Measurements from ENCODE around the gene DCBLD2.
"Not testable (repeated sequence)": the region's sequence is repeated elsewhere in the genome, so short reads cannot be mapped to it uniquely, and the experiment has no call there.

Gene DCBLD2

DNA sequence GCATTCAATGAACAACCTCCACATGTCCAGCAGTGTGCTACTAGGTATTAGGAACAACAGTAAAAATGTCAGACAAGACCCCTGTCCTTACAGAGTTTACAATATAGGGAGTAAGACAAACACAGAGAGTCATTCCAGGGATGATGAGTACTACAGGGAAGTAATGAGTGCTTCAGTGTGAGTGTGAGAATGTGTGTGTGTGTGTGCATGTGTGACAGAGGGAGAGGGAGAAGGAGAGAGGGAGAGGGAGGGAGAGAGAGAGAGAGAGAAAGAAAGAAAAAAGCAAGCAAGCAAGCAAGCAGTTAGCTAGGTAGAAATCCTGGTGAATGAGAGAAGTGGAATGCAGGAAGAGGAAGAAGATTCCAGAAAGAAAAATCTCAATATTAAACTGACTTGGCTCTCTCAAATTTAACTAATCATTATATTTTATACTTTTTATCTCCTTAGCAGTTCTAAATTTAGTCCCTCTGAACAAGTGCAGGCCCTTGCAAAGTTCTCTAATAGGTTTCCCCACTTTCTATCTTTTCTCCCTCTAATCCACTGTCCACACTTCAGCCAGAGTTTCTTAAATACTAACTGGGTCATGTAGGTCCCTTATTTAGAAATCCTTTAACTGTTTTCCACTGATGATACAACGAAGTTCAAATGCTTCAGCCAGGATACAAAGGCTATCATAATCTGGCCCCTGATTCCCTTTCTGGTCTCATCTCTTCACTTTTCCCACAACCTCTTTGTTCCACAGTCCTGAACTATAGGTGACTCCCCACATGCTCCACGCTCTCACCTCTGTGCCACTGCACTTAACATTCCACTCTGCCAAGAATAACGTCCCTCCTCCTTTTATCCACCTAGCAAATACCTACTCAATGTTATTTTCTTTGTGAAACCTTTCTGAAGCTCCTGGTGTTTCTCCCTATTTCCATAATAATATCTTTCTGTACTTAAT, 10.3 kb downstream of the DCBLD2 start:
- no peak for DNase-seq

DNA sequence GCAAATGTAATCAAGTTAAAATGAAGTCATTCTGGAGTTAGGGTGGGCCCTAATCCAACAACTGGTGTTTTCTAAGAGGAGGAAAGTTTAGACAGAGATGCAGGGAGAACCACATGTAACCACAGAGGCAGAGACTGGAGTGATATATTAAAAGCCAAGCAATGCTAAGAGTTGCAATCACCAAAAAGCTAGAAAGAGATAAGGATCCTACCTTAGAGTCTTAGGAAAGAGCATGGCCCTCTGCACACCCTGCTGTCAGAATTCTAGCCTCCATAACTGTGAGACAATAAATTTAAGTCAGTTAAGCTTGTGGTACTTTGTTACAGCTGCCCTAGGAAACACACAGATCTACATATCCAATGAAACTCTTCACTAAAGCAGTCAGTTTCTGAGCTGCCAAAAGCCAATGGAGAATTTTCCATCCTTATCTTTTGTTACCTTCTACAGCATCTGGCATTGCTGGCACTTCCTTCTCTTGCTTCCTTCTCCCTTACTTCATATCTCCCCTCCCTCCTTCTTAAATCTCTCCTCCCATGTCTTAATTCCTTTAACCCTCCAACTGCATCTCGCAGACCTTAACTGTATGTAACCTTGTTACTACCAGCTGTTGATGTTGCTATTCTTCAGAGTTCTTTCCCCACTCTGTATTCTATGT, 11.2 kb downstream of the DCBLD2 start:
- no peak for DNase-seq

DNA sequence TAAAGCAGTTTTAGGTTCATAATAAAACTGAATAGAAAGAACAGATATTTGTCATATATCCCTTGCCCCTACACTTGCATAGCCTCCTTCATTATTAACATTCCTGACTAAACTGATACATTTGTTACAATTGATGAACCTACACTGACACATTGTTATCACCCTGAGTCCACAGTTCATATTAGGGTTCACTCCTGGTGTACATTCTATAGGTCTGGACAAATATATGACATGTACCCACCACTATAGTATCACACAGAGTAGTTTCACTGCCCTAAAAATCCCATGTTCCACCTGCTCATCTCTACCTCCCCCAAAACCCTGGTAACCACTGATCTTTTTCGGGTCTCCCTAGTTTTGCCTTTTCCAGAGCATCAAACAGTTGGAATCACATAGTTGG, 13.8 kb downstream of the DCBLD2 start:
- DNase-seq, result no peak

DNA sequence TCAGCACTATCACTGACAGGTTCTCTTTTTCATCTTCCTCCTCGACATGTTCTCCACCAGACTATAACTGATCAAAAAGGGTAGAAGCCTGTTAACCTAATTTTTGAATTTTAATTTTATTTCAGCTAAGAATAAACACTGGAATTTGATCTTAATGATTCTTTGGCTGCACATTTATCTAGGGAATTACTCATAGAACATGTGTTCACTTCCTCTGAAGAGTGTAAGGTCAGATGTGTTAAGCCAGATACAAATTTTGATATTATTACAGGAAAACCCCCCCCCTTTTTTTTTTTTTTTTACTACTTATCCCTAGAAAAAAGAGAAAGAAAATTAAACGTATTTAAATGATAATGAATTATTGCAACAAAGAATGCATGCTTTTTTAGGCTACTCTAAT, 15.0 kb downstream of the DCBLD2 start:
- no peak for DNase-seq

DNA sequence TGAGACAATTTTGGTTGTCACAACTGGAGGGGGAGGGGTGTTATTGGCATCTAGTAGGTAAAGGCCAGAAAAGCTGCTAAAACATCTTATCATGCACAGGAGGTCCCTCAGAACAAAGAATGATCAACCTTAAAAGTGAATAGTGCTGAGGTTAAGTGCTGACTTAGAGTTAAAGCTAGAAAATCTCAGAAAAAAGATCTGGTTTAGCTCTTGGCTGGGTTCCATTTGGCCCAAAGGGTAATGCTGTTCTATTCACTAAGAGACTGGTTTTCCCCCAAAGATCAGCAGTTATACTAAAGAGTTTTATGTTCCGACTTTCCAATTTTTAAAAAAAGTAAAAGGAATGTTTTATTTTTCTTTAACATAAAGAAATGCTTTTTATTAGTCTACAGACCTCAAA, 15.6 kb downstream of the DCBLD2 start:
- DNase-seq, result no peak

DNA sequence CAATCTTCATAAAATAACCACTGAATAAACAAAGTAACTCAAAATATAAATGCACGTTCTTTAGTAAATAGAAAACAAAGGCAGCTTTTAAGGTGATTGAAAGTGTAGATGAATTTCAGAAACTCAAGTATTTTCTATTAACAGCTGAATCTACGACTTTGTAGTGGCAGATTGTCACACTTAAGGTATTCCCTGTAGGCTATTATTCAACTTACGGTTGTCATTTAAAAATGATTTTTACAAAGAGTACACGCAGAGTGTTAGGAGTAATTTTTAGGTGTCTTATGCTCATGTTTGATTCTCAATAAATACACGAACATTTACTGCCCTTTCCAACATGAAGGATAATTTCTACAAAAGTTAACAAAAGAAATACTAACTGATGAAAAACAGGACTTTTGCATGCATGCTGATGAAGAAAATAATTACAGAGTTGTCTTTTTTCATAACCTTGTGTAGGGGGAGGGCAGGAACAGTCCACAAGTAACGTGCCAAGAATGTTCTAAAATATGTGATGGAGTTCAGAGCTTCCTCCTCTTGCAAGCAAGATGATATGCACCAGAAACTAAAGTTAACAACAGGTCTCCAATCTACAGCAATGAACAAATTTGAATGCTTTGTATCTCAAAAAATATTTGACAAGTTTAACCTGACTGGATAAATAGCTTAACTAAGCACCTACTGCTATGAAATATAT, 16.7 kb downstream of the DCBLD2 start:
- DNase-seq, result no peak

DNA sequence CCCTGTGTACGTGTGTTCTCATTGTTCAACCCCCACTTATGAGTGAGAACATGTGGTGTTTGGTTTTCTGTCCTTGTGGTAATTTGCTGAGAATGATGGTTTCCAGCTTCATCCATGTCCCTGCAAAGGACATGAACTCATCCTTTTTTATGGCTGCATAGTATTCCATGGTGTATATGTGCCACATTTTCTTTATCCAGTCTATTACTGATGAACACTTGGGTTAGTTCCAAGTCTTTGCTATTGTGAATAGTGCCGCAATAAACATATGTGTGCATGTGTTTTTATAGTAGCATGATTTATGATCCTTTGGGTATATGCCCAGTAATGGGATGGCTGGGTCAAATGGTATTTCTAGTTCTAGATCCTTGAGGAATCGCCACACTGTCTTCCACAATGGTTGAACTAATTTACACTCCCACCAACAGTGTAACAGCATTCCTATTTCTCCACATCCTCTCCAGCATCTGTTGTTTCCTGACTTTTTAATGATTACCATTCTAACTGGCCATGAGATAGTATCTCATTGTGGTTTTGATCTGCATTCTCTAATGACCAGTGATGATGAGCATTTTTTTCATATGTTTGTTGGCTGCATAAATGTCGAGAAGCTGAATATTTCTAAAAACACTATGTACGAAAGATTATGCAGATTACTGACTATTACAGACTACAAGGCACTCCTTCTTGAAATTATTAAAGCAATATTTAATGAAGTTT, 18.7 kb downstream of the DCBLD2 start:
- not testable (repeated sequence) for DNase-seq

DNA sequence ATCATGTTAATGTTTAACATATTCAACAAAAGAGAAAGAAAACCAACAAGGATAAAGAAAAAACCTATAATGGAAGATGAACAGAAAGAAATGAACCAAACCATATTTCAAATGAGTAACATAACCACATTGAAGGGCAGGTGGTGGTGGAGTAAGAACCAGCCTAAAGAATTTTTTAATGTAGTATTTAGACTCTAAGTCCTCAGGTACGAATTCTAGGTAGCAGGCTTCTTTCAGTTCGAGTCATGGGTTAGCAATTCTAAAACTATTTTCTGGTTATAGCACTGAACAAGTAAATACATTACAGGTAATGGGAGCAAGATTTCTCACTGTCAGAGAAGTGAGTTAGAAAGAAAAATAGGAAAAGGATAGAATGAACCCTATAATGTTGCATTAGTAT, 24.4 kb downstream of the DCBLD2 start:
- DNase-seq, result no peak

DNA sequence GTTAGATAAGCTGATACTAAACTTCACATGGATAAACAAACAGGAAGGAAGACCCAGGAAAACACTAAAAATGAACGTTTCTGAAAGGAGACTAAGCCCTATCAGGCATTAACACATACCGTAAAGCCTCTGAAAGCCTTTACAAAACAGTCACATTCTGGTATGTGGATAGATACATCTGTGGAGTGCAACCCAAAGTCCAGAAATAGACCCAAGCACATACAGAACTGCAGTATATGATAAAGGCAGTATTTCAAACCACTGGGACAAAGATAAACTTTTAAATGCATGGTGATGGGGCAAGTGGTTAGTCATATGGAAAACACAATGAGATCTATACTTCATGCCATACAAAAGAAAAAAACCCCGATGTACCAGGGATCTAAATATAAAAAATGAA, 26.0 kb downstream of the DCBLD2 start:
- no peak for DNase-seq

DNA sequence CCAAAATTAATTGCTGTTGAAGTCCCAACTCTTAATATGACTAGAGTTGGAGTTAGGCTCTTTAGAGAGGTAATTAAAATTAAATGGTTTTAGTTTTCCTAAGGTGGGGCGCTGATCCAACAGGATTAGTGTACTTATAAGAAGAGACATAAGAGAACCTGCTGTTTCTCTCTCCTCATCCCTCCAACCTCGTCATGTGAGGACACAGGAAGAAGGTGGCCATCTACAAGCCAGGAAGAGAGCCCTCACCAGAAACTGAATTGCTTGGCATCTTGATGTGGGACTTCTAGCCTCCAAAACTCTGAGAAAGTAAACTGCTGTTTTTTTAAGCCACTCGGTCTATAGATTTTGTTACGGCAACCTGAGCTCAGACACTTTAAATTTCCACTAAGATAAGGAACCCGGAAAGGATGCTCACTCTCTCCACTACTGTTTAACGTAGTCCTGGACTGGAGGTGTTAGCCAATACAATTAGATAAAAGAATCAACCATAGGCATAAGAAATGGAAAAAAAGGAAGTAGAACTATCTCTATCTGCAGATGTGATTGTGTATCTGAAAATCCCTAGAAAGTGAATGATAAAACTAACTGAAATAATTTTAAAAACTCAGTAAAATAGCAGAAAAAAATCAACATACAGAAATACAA, 26.8 kb downstream of the DCBLD2 start:
- no peak for DNase-seq

DNA sequence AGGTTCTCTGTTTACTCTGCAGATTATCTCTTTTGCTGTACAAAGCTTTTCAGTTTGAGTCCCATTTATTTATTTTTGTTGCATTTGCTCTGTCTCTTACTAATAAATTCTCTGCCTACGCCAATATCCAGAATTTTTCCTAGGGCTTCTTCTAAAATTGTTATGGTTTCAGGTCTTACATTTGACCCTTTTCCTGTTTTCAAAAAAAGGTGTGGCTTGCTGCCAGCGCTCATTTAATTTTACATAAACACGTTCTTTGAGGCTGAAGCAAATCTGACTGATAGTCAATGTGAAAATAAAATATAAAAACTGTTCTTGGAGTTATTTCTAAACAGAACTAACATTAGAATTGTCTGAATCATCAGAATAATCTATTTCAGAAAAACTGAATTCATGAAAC, 32.1 kb downstream of the DCBLD2 start:
- DNase-seq, result no peak

DNA sequence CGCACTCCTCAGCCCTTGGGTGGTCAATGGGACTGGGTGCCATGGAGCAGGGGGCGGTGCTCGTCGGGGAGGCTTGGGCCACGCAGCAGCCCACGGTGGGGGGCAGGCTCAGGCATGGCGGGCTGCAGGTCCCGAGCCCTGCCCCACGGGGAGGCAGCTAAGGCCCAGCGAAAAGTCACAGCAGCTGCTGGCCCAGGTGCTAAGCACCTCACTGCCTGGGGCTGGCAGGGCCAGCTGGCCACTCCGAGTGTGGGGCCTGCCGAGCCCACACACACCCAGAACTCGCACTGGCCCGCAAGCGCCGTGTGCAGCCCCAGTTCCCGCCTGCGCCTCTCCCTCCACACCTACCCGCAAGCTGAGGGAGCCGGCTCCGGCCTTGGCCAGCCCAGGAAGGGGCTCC, 43.5 kb downstream of the DCBLD2 start:
- not testable (repeated sequence) for DNase-seq

DNA sequence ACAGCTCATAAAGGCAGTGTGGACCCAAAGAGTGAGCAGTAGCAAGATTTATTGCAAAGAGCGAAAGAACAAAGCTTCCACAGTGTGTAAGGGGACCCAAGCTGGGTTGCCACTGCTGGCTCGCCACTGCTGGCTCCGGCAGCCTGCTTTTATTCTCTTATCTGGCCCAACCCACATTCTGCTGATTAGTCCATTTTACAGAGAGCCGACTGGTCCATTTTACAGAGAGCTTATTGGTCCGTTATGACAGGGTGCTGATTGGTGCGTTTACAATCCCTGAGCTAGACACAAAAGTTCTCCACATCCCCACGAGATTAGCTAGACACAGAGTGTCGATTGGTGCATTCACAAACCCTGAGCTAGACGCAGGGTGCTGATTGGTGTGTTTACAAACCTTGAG, 44.2 kb downstream of the DCBLD2 start:
- not testable (repeated sequence) for DNase-seq

DNA sequence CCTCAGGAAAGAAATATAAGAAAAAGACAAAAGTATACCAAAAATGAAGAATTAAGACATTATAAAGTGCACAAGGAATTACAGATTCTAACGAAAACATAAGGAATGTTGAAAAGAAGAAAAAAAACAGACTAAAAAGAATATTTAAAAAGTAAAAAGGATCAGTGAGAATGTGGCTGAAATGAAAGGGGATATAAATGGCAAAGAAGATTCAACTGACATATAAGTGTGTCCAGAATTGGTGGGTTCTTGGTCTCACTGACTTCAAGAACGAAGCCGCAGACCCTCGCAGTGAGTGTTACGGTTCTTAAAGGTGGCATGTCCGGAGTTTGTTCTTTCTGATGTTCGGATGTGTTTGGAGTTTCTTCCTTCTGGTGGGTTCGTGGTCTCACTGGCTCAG, 44.8 kb downstream of the DCBLD2 start:
- no peak for DNase-seq

DNA sequence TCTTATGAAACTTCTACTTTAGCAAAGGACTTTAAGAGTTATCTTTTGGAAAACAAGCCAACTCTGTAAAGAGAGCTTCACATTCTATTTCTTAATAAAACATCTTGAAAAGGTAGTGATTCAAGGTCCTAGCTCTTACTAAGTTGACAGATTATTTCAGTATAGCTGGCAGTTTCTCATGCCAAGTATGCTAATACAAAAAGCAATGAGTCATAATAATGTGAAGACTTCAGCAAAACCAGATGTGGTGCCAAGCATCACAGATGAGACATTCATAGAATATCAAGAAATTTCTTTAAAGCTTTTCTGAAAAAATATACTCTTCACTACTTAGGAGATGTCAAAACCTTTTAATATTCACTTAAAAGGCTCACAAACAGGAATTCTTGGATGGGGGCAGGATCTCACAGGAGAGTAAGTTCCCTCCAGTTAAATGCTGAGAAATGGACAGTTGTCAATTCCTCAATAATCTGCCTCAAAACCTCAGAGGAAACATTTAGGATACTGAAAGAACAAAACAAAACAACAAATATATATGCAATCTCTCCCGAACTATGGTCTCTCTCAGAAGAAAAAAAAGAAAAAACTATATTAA, 45.6 kb downstream of the DCBLD2 start:
- DNase-seq, result no peak

DNA sequence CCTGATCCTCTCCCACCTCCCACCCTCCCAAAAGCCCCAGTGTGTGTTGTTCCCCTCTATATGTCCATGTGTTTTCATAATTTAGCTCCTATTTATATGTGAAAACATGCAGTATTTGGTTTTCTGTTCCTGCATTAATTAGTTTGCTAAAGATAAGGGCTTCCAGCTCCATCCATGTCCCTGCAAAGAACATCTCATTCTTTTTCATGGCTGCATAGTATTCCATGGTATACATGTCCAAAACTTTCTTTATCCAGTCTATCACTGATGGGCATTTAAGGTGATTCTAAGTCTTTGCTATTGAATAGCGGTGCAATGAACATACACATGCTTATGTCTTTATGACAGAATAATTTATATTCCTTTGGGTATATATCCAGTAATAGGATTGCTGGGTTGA, 53.4 kb downstream of the DCBLD2 start:
- DNase-seq, result no peak

DNA sequence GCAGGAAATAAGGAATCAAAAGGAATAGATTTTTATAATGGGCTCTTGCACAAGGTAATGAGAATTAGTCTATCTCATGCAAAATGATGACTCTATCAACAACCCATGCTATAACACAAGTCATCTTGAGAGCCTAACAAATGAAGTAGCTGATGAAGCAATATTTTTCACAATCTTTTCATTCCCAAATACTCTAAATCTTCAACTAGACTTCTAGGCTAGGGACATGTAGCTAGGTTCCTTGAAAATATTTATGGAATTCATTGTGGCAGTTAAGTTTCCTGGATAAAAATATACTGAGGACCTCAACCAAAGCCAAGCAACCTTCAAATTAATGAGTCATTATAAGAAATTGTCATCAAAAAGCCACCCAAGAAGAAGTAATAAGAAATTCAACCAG, 55.4 kb downstream of the DCBLD2 start:
- no peak for DNase-seq

DNA sequence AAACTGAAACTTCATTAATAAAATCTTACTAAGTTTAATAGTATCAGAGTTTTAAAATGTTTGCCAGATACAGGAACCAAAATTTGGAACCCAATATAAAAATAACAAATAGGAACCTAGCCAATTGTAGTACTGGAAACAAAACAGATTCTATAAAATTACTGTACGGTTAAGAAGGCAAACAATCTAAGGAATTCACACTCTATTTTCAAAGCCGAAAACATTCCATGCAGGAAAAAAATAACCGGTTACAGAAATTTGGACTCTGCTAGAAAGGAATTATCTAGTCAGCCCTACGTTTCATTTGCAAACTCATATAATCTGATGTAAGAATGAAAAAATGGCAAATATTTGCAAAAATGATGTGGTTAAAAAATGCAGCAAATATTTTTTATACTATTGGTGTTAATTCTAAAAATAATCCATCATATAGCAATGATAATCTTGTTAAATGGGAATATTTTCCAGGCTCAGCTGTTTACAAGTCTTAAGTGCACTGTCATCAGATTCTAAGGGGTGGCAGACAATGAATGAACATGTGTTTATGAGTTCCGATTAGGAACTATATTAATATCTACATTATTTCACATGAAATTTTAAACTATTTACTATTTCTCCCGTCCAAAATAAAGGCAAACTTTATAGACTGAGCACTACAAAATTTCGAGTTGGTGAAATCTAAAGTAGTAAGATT, 58.1 kb downstream of the DCBLD2 start:
- DNase-seq, result no peak

DNA sequence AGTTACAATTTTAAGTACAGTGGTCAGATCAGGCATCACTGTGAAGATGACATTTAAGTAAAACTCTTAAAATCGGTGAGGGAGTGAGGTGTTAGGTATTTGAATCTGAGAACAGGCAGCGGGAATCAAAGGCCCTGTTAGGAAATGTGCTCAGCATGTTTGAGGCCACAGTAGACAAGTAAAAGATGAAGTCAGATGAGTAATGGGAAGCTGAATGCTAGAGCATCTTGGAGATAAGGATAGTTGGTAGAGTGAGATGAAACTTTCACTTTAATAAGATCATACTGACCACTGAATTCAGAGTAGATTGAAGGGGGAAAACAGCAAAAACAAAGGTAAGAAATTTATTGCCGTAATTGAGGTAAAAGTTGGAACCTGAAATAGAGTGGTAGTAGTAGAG, 61.6 kb downstream of the DCBLD2 start:
- no peak for DNase-seq

DNA sequence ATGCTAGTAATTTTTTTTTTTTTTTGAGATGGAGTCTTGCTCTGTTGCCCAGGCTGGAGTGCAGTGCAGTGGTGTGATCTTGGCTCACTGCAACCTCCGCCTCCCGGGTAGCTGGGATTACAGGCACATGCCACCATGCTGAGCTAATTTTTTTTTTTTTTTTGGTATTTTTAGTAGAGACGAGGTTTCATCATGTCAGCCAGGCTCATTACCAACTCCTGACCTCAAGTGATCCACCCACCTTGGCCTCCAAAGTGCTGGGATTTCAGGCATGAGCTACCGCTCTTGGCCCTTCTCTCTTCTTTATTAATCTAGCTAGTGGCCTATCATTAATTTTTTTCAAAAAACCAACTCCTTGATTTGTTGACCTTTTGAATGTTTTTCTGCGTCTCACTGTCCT, 70.4 kb downstream of the DCBLD2 start:
- not testable (repeated sequence) for DNase-seq

DNA sequence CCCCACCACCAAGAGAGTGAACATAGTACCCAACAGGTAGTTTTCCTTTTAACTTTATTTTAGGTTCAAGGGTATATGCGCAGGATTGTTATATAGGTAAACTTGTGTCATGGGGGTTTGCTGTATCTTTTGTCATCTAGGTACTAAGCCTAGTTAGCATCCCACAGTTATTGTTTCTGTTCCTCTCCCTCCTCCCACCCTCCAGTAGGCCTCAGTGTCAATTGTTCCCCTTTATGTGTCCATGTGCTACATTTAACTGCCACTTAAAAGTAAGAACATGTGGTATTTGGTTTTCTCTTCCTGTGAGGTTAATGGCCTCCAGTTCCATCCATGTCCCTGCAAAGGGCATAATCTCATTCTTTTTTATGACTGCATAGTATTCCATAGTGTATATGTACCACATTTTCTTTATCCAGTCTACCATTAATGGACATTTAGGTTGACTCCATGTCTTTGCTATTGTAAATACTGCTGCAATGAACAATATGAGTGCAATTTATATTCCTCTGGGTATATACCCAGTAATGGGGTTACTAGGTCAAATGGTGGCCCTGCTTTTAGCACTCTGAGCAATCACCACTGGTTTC, 72.2 kb downstream of the DCBLD2 start:
- DNase-seq, result no peak

All from stimulated activated CD4-positive, alpha-beta T cell treated with anti-CD3 and anti-CD28 coated beads, Interleukin-12 subunit alpha, Interleukin-12 subunit beta, amount 100 ng/mL, for 4 hours (primary cell).